Endothelial cell of umbilical vein (primary cell): ENCODE results near the gene LEMD1. TPM values are rescaled to one million over a fixed set of nuclear protein-coding genes. Genes with fewer than 3 reads are reported as not detected.

Experiments
- BruUV-seq: library from RNA; stranded (reverse); fragments of 400-500 nt; replicated peaks from 2 replicates; lab custom pipeline; 2021; lab: Mats Ljungman, UMichigan
- CTCF ChIA-PET: fragments of 300-600, 350-600 bp; sonication (Branson Sonifier 250); formaldehyde crosslinking; loops from one replicate; lab custom pipeline; 2021; ENCODE audit warnings: antibody characterized with exemption, inconsistent platforms; lab: Charles Lee
- POLR2A ChIA-PET: fragments of 300-600, 350-600 bp; sonication (Branson Sonifier 250); formaldehyde crosslinking; loops from one replicate; lab custom pipeline; 2021; ENCODE audit warnings: antibody characterized with exemption, inconsistent platforms; lab: Charles Lee
- DNase-seq: peaks from one replicate; pipeline ENCODE4 v3.0.0-alpha.2; 2011; ENCODE audit warnings: low read depth, low spot score
- FAIRE-seq: peaks from 2 replicates; lab custom pipeline; 2011; peaks lifted over from hg19 to GRCh38; lab: Jason Lieb, UNC
- H2AFZ ChIP-seq: 2 replicates; pipeline ENCODE4 v1.6.0; 2012; ENCODE audit warnings: low read depth, low read length, control low read depth, inconsistent platforms
- H3K27ac ChIP-seq: 2 replicates; pipeline ENCODE4 v1.5.1; 2011; ENCODE audit warnings: low read depth, mild to moderate bottlenecking, control low read depth, low read length, moderate library complexity; ENCODE audit not compliant: insufficient read depth
- H3K27me3 ChIP-seq, 2 experiments: 2 replicates each; pipeline versions ENCODE4 v1.6.0 to v1.6.1; 2011; ENCODE audit warnings: low read length in 2 of 2, mixed read lengths in 1 of 2; ENCODE audit not compliant: control insufficient read depth in 2 of 2, insufficient read depth in 2 of 2
- H3K36me3 ChIP-seq, 2 experiments: 2 replicates in 1 of 2; 3 replicates in 1 of 2; pipeline ENCODE4 v1.5.1; 2011; ENCODE audit warnings: low read length in 2 of 2, mild to moderate bottlenecking in 1 of 2, moderate library complexity in 1 of 2; ENCODE audit not compliant: control insufficient read depth in 2 of 2, insufficient read depth in 2 of 2; ENCODE audit errors: extremely low read depth in 1 of 2
- H3K4me1 ChIP-seq: 3 replicates; pipeline ENCODE4 v1.5.1; 2011; ENCODE audit warnings: mild to moderate bottlenecking, low read length; ENCODE audit not compliant: control insufficient read depth, insufficient read depth; ENCODE audit errors: extremely low read depth
- H3K4me2 ChIP-seq: 2 replicates; pipeline ENCODE4 v1.6.1; 2011; ENCODE audit warnings: low read length, control low read depth, mixed read lengths; ENCODE audit not compliant: insufficient read depth
- H3K4me3 ChIP-seq, 3 experiments: fragments of 200-600 bp in 1 of 3; sonication (generic), shearing (Covaris generic) in 1 of 3; replicated peaks in 1 of 3; 2 replicates each; pipeline ENCODE4 v1.5.1; 2011 to 2016; ENCODE audit warnings: control low read depth in 3 of 3, low read length in 3 of 3, mild to moderate bottlenecking in 2 of 3, inconsistent platforms in 1 of 3, low read depth in 1 of 3, moderate library complexity in 1 of 3; ENCODE audit not compliant: insufficient read depth in 1 of 3
- H3K79me2 ChIP-seq: 2 replicates; pipeline ENCODE4 v1.6.0; 2012; ENCODE audit warnings: low read length, inconsistent platforms; ENCODE audit not compliant: control insufficient read depth, insufficient read depth
- H3K9ac ChIP-seq: replicated peaks from 2 replicates; pipeline ENCODE3; 2011; ENCODE audit warnings: low read length, control low read depth; ENCODE audit not compliant: insufficient read depth; ENCODE audit errors: extremely low read depth
- H3K9me1 ChIP-seq: replicated peaks from 3 replicates; pipeline ENCODE4 v1.6.0; 2011; ENCODE audit warnings: mild to moderate bottlenecking, low read length; ENCODE audit not compliant: control insufficient read depth, insufficient read depth; ENCODE audit errors: extremely low read depth
- H3K9me3 ChIP-seq: replicated peaks from 2 replicates; pipeline ENCODE4 v1.5.1; 2012; ENCODE audit warnings: low read length, inconsistent platforms; ENCODE audit not compliant: control insufficient read depth, insufficient read depth
- H4K20me1 ChIP-seq: replicated peaks from 2 replicates; pipeline ENCODE3; 2011; ENCODE audit warnings: mild to moderate bottlenecking, low read length; ENCODE audit not compliant: control insufficient read depth, insufficient read depth; ENCODE audit errors: extremely low read depth
- EZH2 ChIP-seq: IDR thresholded peaks from 2 replicates; pipeline ENCODE4 v1.6.1; 2012; ENCODE audit warnings: borderline replicate concordance, low read depth, mild to moderate bottlenecking, moderate library complexity, low read length, inconsistent platforms; ENCODE audit not compliant: severe bottlenecking
- FOS ChIP-seq: IDR thresholded peaks from 2 replicates; pipeline ENCODE4 v1.6.1; 2011; ENCODE audit warnings: mild to moderate bottlenecking, low read length, moderate library complexity, borderline replicate concordance; ENCODE audit not compliant: insufficient read depth
- GATA2 ChIP-seq: IDR thresholded peaks from 2 replicates; pipeline ENCODE4 v1.7.0; 2011; ENCODE audit warnings: low read depth, mild to moderate bottlenecking, moderate library complexity, mixed read lengths, low read length; ENCODE audit not compliant: insufficient read length, insufficient read depth
- JUN ChIP-seq: IDR thresholded peaks from 2 replicates; pipeline ENCODE4 v1.6.1; 2011; ENCODE audit warnings: borderline replicate concordance, low read depth; ENCODE audit not compliant: insufficient read length, insufficient read depth
- MYC ChIP-seq: IDR thresholded peaks from one replicate; pipeline ENCODE4 v1.6.1; 2011; ENCODE audit warnings: mild to moderate bottlenecking, low read depth, low read length
- POLR2A ChIP-seq: IDR thresholded peaks from 2 replicates; pipeline ENCODE4 v1.6.1; 2012; ENCODE audit warnings: low read depth, mild to moderate bottlenecking, control low read depth, low read length
- POLR2AphosphoS5 ChIP-seq: IDR thresholded peaks from 2 replicates; pipeline ENCODE4 v1.6.1; 2012; ENCODE audit warnings: low read depth, mild to moderate bottlenecking, control low read depth, low read length, moderate library complexity; ENCODE audit not compliant: insufficient read depth
- dilution Hi-C: fragments of 300-500 bp; cut with MboI; formaldehyde crosslinking; loops from one replicate; pipeline ENCODE4 v1.15.0; 2019; ENCODE audit warnings: low sequenced_read_pairs; ENCODE audit not compliant: extremely low pct_ligation_motif_present
- intact Hi-C: fragments of 100-400 bp; cut with micrococcal nuclease; formaldehyde crosslinking; loops from one replicate; pipeline ENCODE4 v1.10.0; 2022
- polyA plus RNA-seq, 4 experiments: library from polyadenylated mRNA; depleted of rRNA in 3 of 4; stranded (reverse) in 3 of 4; unstranded in 1 of 4; fragments of >200 nt; gene quantifications; 2 replicates each; pipeline versions ENCODE4 v1.2.1 to v1.2.3, GENCODE V29; 2011 to 2012; ENCODE audit warnings: missing spikeins in 1 of 4
- total RNA-seq: library from RNA; stranded (reverse); gene quantifications from 2 replicates; pipeline ENCODE4 v1.2.3, GENCODE V29; 2021
- TF ChIP-seq, protein P1 (sequence below), 2 donors: IDR thresholded peaks; 1 replicate in 1 of 2; 2 replicates in 1 of 2; pipeline ENCODE4 v1.5.1; 2011; ENCODE audit warnings: low read length in 2 of 2, mild to moderate bottlenecking in 2 of 2, moderate library complexity in 2 of 2, control low read depth in 1 of 2, inconsistent platforms in 1 of 2, low read depth in 1 of 2; ENCODE audit not compliant: insufficient read depth in 1 of 2; ENCODE audit errors: extremely low read depth in 1 of 2
- TF ChIP-seq, protein P2 (sequence below): IDR thresholded peaks from 2 replicates; pipeline ENCODE4 v1.6.1; 2011; ENCODE audit not compliant: insufficient read depth, insufficient read length

The LEMD1 gene
- total and polyA plus RNA-seq, 2 donors (not counting 3 experiments of a cell fraction or from before 2014, with no cell fraction given), result not detected

GRCh38 chr1:205424901-205425600, 3.2 kb upstream of the LEMD1 start:
- no peak for DNase-seq
- Histone ChIP-seq H3K9me1 (no peaks in the 10 kb centered on the region), H4K20me1 (no peaks in the 10 kb centered on the region), H3K79me2 (no peaks in the 10 kb centered on the region), H3K27ac (no peak overlapping the region), H3K9ac (no peak overlapping the region), H3K4me2 (no peak overlapping the region), H2AFZ (no peak overlapping the region), H3K4me1 (no peaks in the 10 kb centered on the region), H3K36me3 (no peaks in the 10 kb centered on the region), H3K9me3 (no peaks in the 10 kb centered on the region), H3K27me3 (peaks cover 39 to 43% of the 10 kb centered on the region in 2 experiments), H3K4me3 (no peak overlapping the region)
- TF ChIP-seq, protein P1, sequence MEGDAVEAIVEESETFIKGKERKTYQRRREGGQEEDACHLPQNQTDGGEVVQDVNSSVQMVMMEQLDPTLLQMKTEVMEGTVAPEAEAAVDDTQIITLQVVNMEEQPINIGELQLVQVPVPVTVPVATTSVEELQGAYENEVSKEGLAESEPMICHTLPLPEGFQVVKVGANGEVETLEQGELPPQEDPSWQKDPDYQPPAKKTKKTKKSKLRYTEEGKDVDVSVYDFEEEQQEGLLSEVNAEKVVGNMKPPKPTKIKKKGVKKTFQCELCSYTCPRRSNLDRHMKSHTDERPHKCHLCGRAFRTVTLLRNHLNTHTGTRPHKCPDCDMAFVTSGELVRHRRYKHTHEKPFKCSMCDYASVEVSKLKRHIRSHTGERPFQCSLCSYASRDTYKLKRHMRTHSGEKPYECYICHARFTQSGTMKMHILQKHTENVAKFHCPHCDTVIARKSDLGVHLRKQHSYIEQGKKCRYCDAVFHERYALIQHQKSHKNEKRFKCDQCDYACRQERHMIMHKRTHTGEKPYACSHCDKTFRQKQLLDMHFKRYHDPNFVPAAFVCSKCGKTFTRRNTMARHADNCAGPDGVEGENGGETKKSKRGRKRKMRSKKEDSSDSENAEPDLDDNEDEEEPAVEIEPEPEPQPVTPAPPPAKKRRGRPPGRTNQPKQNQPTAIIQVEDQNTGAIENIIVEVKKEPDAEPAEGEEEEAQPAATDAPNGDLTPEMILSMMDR (IDR thresholded peaks at IDR 0.05; ENCODE audit: extremely low read depth in 1 of 2, insufficient read depth in 1 of 2, low read depth in 1 of 2, low read length in 2 of 2), result no peak
- TF ChIP-seq EZH2, result no peak
- TF ChIP-seq JUN, result no peak
- TF ChIP-seq POLR2AphosphoS5, result no peak
- TF ChIP-seq, protein P2, sequence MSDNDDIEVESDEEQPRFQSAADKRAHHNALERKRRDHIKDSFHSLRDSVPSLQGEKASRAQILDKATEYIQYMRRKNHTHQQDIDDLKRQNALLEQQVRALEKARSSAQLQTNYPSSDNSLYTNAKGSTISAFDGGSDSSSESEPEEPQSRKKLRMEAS, result no peak
- no peak for TF ChIP-seq GATA2
- TF ChIP-seq MYC, result no peak
- TF ChIP-seq POLR2A, result no peak
- TF ChIP-seq FOS, result no peak
- dilution Hi-C loops (no loop called here), intact Hi-C loops (no loop called here)
- FAIRE-seq, result no peak
- ChIA-PET POLR2A (no interaction called here), CTCF (interaction anchor here (1.6 to 6.8 kb wide), 3 partner anchors 13 to 60 kb away, joined by 4 to 38 read pairs (median 7); no protein-coding TSS in a partner anchor)
- no TSS peak for BruUV-seq
